Ovary (tissue), 3 donors: ENCODE data around the gene HIBCH.

Experiments
- CTCF ChIP-seq, 3 donors: fragments of 450-650 bp in 2 of 3; fragments of 200-600 bp in 1 of 3; IDR thresholded peaks; one replicate each; pipeline versions ENCODE4 v1.5.1 to v1.8.0; 2016 to 2022; ENCODE audit warnings: antibody characterized with exemption in 3 of 3, mild to moderate bottlenecking in 1 of 3
- POLR2A ChIP-seq: fragments of 450-650 bp; IDR thresholded peaks from one replicate; pipeline ENCODE4 v1.6.1; 2017; ENCODE audit warnings: antibody characterized with exemption, mild to moderate bottlenecking, moderate library complexity
- donor health status: DM: no; HTN: no; CAD: no.

DNA sequence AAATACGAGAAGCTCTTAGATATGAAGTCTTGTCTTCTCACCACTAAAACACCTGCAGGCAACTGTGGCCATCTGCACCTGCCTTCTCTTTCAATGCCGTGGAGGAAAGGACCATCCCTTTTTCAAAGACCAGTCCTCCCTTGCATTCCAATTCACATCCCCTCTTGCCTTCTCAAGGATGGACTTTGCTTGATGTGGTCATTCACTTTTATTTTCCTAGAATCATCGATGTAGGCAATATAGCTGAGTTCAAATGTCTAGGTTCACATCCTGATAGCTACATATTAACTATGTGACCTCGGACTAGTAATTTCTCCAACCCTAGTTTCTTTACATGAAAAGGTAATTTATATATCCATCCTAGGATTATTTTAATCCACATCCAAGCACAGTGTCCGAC is 110.1 kb downstream of the HIBCH start:
- TF ChIP-seq POLR2A (no peak), CTCF (IDR thresholded peaks at IDR 0.05) (no peak)
